Activated T-helper 1 cell treated with anti-CD3 and anti-CD28 coated beads, Interleukin-12 subunit alpha, Interleukin-12 subunit beta, Interleukin-2, Interleukin-4 antibody, amounts not matched to agents 30 ng/mL and 10 ng/mL and 1 ng/mL, durations not matched to agents 14 hours and 24 hours and 36 hours (primary cell): ENCODE measurements around the gene CACNA1C. TPM values are rescaled to one million over a fixed set of nuclear protein-coding genes. Genes with fewer than 3 reads are reported as not detected.

Source experiments
- DNase-seq: peaks from one replicate; pipeline ENCODE4 v3.0.0; 2021; ENCODE audit warnings: low spot score
- H3K27ac Mint-ChIP-seq: one replicate; pipeline ENCODE4 v1.8.0; 2021; ENCODE audit warnings: mild to moderate bottlenecking, mixed read lengths
- H3K27me3 Mint-ChIP-seq: one replicate; pipeline ENCODE4 v1.8.0; 2022; ENCODE audit warnings: mild to moderate bottlenecking, moderate library complexity, mixed read lengths; ENCODE audit not compliant: insufficient read depth
- H3K36me3 Mint-ChIP-seq: one replicate; pipeline ENCODE4 v1.8.0; 2021; ENCODE audit warnings: low read depth, mixed read lengths
- H3K4me1 Mint-ChIP-seq: one replicate; pipeline ENCODE4 v1.8.0; 2021; ENCODE audit warnings: low read depth, mixed read lengths
- H3K4me3 Mint-ChIP-seq: one replicate; pipeline ENCODE4 v1.8.0; 2021; ENCODE audit warnings: mild to moderate bottlenecking, moderate library complexity, mixed read lengths
- H3K9me3 Mint-ChIP-seq: one replicate; pipeline ENCODE4 v1.8.0; 2021; ENCODE audit warnings: mixed read lengths
- intact Hi-C: fragments of 100-400 bp; cut with micrococcal nuclease; formaldehyde crosslinking; loops from one replicate; pipeline ENCODE4 v1.15.1; 2024
- total RNA-seq: library from RNA; stranded (reverse); gene quantifications from 2 replicates; pipeline ENCODE4 v1.2.3, GENCODE V29; 2022

Gene CACNA1C
- total RNA-seq, 1 donor from 2014 or later, result 0.18 TPM

DNA sequence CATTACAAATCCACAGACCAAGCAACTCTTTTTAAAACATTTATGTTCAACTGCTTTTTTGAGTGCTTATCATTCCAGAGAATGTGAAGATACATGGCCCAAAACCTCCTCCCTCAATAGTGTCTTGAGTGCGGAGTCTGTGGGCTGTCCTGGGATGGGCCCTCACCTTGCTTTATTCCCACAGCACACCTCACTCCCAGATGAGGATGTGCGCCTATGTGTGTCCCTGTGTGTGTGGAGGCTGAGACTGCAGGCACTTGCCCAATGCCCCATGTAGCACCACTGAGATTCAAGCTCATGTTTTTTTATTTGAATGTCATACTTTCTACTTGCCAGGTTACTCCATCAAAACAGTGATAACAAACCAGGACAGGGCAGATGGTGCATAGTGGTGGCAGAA is 291.7 kb downstream of the CACNA1C start:
- no peak for DNase-seq
- no peaks in the 10 kb centered on the region for H3K36me3 Mint-ChIP-seq
- H3K9me3 Mint-ChIP-seq, result no peaks in the 10 kb centered on the region
- H3K27ac Mint-ChIP-seq, result no peak overlapping the region
- no peak overlapping the region for H3K4me3 Mint-ChIP-seq
- intact Hi-C loops, result no loop called here
- peaks cover 26% of the 10 kb centered on the region for H3K27me3 Mint-ChIP-seq
- no peaks in the 10 kb centered on the region for H3K4me1 Mint-ChIP-seq

DNA sequence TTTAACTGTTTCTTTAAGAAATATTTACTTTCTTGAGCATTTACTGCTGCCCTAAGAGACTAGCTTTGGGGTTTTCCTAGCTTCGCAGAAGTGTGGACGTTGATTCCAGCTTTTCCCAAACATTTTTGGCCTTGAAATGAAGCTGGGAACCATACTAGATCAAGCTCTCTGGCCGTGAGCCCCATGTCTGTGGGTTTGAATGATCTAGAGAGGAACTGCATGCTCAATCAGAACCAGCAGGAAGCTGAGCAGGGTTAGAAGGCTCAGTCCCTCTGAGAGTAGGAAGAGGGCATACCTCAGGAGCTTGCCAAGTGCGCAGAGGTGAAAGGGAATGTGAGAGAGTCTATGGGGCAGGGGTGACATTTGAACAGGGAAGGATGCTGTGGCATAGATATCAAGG is 292.1 kb downstream of the CACNA1C start:
- no peak for DNase-seq
- Mint-ChIP-seq H3K4me1 (no peaks in the 10 kb centered on the region), H3K9me3 (no peaks in the 10 kb centered on the region)

DNA sequence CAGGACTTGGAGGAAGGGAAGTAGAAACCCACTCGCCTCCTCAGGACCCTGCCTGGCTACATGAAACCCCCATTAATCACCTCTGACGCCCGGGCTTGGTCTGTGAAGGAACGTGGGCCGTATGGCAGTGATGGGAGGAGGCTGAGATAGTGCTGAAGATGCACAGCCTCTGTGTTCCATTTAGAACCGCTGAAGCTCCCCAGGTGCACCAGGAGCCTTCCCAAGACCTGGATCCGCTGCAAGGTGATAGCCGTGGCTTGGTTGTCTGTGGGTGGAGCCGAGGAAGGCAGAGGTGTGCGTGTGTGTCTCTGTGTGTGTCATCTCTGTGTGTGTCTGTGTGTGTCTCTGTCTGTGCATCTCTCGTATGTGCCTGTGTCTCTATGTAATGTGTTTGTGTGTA is 293.1 kb downstream of the CACNA1C start:
- H3K27me3 Mint-ChIP-seq, result peaks cover 26% of the 10 kb centered on the region
- H3K4me1 Mint-ChIP-seq, result no peaks in the 10 kb centered on the region
- no peaks in the 10 kb centered on the region for H3K9me3 Mint-ChIP-seq
- no peaks in the 10 kb centered on the region for H3K36me3 Mint-ChIP-seq
- H3K4me3 Mint-ChIP-seq, result no peak overlapping the region
- intact Hi-C loops, result no loop called here
- no peak overlapping the region for H3K27ac Mint-ChIP-seq
- DNase-seq, result no peak

More for the DNA sequence above, 292.1 kb downstream of the CACNA1C start:
- peaks cover 26% of the 10 kb centered on the region for H3K27me3 Mint-ChIP-seq
- no peak overlapping the region for H3K27ac Mint-ChIP-seq
- no peak overlapping the region for H3K4me3 Mint-ChIP-seq
- intact Hi-C loops, result no loop called here
- no peaks in the 10 kb centered on the region for H3K36me3 Mint-ChIP-seq

DNA sequence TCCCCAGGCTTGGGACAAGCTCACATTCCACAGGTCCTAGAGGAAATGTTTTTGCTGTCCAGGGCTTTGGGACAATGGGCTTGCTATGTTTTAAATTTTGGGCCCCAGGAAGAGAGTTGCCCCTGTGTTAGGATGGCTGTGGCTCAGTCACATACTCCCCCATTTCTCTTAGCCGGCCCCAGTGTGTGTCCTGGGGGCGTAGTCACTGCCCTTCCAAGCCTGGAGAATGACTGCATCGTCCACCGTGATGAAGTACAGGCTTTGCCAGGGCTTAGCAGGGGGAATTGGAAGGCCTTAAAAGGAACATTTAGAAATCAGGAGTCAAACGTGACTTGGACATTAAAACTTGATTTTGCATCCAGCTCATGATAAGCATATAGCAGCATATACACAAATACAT is 293.6 kb downstream of the CACNA1C start:
- Mint-ChIP-seq H3K4me3 (no peak overlapping the region), H3K9me3 (no peaks in the 10 kb centered on the region), H3K36me3 (no peaks in the 10 kb centered on the region), H3K27me3 (peaks cover 26% of the 10 kb centered on the region), H3K27ac (no peak overlapping the region), H3K4me1 (no peaks in the 10 kb centered on the region)
- no peak for DNase-seq
- intact Hi-C loops, result no loop called here

DNA sequence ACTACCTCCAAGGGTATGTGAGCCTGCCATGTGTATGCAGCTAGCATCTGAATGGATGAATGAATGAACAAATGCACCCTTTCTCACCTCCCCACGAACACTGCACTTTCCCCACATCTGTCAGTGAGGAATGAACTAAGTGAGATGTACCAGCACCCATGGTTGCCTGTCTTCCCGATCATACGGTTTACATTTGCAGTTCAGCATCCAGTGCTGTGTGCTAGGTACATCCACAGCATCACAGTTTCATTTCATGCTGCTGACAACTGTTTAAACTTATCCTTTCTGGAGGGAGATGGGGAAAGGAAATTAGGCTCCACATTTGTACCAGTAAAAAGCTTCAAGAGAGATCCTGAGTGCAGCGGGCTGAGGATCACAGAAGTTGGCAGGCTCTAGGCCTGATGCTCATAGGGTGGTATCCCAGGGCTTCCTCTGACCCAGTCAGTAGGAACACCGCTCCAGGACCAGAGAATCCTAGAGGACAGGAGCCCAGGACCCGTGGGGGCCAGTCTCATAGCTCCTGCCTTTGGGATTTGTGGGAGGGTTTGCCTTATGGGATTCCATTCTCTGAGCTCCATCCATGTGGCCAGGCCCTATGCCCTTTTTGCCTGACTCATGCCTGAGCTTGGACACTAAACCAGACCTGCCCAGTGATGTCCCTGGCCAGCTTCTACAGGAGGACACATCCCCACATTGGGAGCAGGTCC is 294.5 kb downstream of the CACNA1C start:
- no peaks in the 10 kb centered on the region for H3K36me3 Mint-ChIP-seq
- no peak overlapping the region for H3K4me3 Mint-ChIP-seq
- H3K27ac Mint-ChIP-seq, result no peak overlapping the region
- intact Hi-C loops, result no loop called here
- DNase-seq, result no peak
- peaks cover 24% of the 10 kb centered on the region for H3K27me3 Mint-ChIP-seq
- no peaks in the 10 kb centered on the region for H3K4me1 Mint-ChIP-seq
- no peaks in the 10 kb centered on the region for H3K9me3 Mint-ChIP-seq

DNA sequence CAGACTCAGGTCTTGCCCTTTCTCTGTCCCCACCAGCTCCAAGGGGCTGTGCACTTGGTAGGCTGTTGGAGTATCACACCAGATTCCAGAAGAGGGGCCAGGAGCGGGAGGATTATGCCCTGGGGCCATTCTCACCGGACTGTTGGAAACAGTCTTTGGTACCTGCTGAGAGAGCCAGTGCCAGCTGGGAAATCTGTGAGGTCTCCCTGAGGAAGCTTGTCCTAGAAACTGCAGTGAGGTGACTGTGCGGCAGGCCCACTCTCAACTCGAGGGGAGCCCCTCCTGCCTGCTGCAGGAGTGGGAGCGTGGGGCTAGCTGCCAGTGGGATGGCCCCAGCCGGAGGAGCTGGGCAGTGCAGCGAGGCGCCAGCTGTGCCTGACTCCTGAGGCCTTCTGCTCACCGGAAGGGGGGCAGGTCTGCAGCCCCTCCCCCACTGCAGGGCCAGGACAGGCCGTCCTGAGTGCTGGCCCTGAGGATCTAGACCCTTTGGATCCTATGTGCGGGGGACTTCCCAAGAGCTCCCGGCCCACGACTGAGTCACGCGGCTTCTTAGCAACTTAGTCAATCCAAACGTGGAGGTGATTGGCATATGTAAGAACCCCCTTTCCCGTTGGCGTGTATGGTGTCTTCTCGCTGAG is 295.2 kb downstream of the CACNA1C start:
- H3K36me3 Mint-ChIP-seq, result no peaks in the 10 kb centered on the region
- H3K27me3 Mint-ChIP-seq, result peaks cover 19% of the 10 kb centered on the region
- no peak overlapping the region for H3K27ac Mint-ChIP-seq
- H3K4me1 Mint-ChIP-seq, result no peaks in the 10 kb centered on the region
- intact Hi-C loops, result no loop called here
- no peak for DNase-seq
- no peak overlapping the region for H3K4me3 Mint-ChIP-seq
- no peaks in the 10 kb centered on the region for H3K9me3 Mint-ChIP-seq

DNA sequence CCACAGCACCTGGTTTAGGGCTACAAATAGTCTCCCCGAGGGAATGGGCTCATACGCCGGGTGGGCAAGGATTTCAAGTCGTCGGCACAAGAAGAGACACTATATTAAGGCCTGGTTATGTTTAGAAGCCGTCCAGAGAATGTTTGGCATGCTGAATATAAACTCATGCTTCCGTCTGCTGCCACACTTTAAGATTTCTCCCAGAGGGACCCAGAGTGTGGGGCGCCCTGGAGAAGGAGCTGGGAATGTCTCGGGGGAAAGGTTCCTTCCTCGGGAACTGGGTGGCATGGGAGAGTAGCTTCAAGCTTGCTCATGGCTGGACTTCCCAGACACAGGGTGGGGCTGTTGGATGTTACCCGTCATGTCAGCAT is 295.7 kb downstream of the CACNA1C start:
- intact Hi-C loops, result no loop called here
- Mint-ChIP-seq H3K4me3 (no peak overlapping the region), H3K27me3 (peaks cover 20% of the 10 kb centered on the region), H3K4me1 (peaks cover 1% of the 10 kb centered on the region), H3K9me3 (no peaks in the 10 kb centered on the region), H3K36me3 (no peaks in the 10 kb centered on the region), H3K27ac (no peak overlapping the region)
- DNase-seq, result no peak

DNA sequence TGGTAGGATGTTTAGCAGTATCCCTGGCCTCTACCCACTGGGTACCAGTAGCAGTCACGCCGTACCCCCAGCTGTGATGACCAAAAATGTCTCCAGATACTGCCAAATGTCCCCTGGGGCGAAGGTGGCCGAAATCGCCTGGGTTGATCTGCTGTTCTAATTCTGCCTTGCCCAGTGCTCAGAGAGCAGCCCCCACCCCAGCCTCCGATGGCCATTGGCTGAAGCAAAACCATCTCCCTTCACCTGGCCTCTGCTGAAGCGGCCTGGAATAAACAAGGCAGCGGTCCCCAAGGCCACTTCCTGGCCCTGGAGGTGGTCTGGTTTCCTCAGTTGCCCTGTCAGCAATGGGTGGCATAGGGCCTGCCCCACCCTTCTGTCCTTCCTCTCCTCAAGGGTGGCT is 298.4 kb downstream of the CACNA1C start:
- no peaks in the 10 kb centered on the region for H3K9me3 Mint-ChIP-seq
- intact Hi-C loops, result no loop called here

DNA sequence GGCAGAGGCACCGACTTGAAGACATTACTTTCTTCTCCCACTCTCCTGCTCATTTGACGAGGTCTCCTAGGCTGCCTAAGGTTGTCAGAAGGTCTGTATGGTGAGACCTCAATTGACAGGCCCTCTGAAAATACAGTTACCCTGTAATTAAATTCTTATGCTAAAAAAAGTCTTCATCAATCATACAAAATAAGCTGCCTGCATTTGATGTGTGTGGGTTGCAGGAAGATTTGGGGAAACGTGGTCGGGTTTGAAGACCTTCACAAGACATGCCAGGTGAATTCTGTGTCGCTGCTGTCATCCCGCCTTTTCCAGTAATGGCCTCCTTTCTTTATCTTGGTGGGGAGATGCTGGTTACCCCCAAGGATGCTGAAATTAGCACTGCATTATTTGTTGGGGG is 299.4 kb downstream of the CACNA1C start:
- intact Hi-C loops, result no loop called here
- DNase-seq, result no peak
- no peaks in the 10 kb centered on the region for H3K9me3 Mint-ChIP-seq
- H3K36me3 Mint-ChIP-seq, result no peaks in the 10 kb centered on the region
- H3K27me3 Mint-ChIP-seq, result peaks cover 10% of the 10 kb centered on the region
- no peak overlapping the region for H3K27ac Mint-ChIP-seq
- H3K4me1 Mint-ChIP-seq, result peaks cover 19% of the 10 kb centered on the region
- H3K4me3 Mint-ChIP-seq, result no peak overlapping the region

More for the DNA sequence above, 298.4 kb downstream of the CACNA1C start:
- no peak overlapping the region for H3K4me3 Mint-ChIP-seq
- DNase-seq, result no peak
- peaks cover 12% of the 10 kb centered on the region for H3K27me3 Mint-ChIP-seq
- peaks cover 12% of the 10 kb centered on the region for H3K4me1 Mint-ChIP-seq
- no peak overlapping the region for H3K27ac Mint-ChIP-seq
- H3K36me3 Mint-ChIP-seq, result no peaks in the 10 kb centered on the region

DNA sequence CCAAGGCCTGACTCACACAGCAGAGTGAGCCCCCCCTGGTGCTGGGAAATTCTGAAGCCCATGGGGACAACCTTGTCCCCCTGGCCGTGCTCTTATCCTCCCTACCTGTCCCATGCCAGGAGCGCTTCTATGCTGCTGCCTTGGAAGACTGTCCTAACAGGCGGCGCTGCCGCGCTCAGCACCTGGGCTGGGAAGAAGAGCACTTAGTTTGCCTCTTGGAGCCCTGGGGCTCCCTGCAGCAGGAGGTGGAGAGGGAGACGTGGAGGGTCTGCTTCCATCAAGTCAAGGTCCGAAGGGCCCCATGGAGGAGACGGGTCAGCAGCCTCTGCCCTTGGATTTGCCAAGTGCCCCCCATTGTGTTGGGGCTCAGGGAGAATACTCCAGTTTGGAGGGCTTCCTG is 300.5 kb downstream of the CACNA1C start:
- Mint-ChIP-seq H3K4me1 (peaks cover 27% of the 10 kb centered on the region), H3K9me3 (no peaks in the 10 kb centered on the region), H3K27me3 (peaks cover 10% of the 10 kb centered on the region), H3K4me3 (no peak overlapping the region), H3K27ac (no peak overlapping the region), H3K36me3 (no peaks in the 10 kb centered on the region)
- DNase-seq, result no peak
- intact Hi-C loops, result no loop called here

DNA sequence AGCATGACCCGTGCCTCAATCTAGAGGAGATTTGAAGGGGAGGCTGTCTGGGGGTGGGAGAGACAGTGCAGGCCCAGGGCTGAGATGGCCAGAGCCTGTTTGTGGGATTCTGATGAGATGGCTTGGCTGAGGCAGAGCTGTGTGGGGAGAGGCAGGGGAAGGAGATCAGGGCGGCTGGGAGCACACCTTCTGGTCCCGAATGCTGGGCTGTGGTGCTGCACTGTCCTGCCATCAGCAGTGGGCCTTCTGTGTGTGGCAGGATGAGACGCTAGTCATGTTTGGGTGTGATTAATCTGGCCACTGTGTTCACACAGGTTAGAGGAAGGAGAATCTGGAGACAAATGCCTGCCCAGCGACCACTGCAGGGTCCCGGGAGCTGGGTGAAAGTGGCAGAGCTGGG is 300.9 kb downstream of the CACNA1C start:
- H3K27me3 Mint-ChIP-seq, result peaks cover 10% of the 10 kb centered on the region
- H3K27ac Mint-ChIP-seq, result no peak overlapping the region
- no peaks in the 10 kb centered on the region for H3K36me3 Mint-ChIP-seq
- no peak for DNase-seq
- H3K9me3 Mint-ChIP-seq, result no peaks in the 10 kb centered on the region
- intact Hi-C loops, result no loop called here
- H3K4me1 Mint-ChIP-seq, result peaks cover 31% of the 10 kb centered on the region
- no peak overlapping the region for H3K4me3 Mint-ChIP-seq

DNA sequence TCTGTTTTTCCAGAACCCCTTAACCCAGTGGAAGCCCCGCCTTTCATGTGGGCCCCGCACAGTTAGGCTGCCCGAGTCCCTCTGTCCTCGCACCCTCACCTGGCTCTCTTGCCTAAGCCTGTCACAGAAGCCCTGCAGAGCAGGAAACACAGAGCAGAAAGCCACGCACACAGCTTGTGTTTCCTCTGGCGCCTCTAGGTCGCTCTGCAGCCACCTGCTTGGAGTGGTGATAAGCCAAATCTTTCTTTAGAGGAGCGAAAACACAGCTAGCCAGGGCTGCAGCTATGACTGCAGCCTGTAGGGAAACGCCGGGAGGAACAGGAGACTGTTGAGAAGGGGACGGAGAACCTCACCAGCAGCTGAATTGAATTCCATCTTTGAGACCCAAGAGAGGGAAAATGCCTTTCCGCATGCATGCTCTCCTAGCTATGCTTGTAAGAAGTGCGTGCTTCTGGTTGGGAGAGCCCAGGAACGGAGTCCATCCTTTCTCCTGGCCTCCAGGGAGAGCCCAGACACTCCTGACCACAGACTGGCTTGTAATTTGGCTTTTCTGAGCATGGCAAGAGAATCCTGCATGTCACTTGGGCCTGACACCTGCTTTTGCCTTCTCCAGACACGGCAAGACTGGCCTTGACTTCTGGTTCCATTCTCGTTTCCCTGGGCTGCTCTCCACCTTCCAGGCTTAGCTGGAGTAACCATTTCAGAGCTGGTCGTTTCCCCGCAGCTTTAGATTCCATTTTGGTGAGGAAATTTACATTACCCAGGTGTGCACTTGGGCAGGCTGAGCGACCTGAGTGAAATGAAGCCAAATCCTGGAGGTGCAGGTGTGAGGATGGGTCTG is 301.6 kb downstream of the CACNA1C start:
- intact Hi-C loops, result no loop called here
- peaks cover 38% of the 10 kb centered on the region for H3K4me1 Mint-ChIP-seq
- no peak overlapping the region for H3K27ac Mint-ChIP-seq
- DNase-seq, result no peak
- H3K9me3 Mint-ChIP-seq, result no peaks in the 10 kb centered on the region
- H3K36me3 Mint-ChIP-seq, result no peaks in the 10 kb centered on the region
- peaks cover 13% of the 10 kb centered on the region for H3K27me3 Mint-ChIP-seq
- no peak overlapping the region for H3K4me3 Mint-ChIP-seq

DNA sequence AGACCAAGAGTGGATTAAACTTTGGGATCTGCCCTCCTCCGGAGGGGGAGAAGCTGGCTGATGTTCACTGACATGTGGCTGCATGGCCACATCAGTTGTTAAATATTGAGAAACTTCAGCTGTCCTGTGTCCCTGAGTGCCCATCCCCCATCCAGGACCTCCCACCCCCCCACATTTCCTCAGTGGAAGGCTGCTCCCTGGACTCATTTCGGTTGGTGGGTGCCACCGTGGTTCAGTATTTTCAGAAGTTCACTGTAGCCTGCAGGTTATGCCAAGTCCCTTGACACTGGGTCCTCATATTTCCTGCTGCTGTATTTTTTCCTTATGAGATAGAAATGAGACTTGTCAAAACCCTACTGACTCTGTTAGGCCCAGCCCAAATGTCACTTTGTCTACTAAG is 302.4 kb downstream of the CACNA1C start:
- Mint-ChIP-seq H3K4me1 (peaks cover 42% of the 10 kb centered on the region), H3K27me3 (peaks cover 14% of the 10 kb centered on the region), H3K4me3 (no peak overlapping the region), H3K9me3 (no peaks in the 10 kb centered on the region), H3K27ac (no peak overlapping the region), H3K36me3 (no peaks in the 10 kb centered on the region)
- intact Hi-C loops, result no loop called here
- no peak for DNase-seq
